DLD1 (cell line): ENCODE results near the gene NLRP3.
"Not testable (repeated sequence)": the region's sequence is repeated elsewhere in the genome, so short reads cannot be mapped to it uniquely, and the experiment has no call there.

ENCODE experiments used
- in situ Hi-C: cut with HindIII; loops from 2 replicates; pipeline ENCODE4 v1.10.0; 2017; ENCODE audit warnings: low sequenced_read_pairs

The NLRP3 gene

DNA sequence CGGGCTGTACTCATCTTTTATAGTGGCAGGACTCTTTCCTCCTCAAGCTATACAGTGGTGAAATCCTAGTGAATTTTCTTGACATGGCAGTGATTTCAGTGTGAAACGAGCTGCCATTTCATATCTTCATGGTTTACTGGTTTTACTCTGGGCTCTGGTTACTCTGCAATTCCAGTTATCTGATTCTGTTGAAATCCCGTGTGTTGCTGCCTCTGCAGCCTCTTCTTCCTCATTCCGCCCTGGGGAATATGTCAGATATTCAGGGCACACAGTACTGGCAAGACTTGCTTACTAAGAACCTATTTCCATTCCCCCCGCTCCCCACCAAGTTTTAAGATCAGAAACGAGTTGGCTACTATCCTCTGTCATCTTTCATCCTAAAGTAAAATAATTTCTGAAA is 49.8 kb downstream of the NLRP3 start:
- in situ Hi-C loops: loop anchor here (10.0 kb wide), 1 partner anchor 71 kb away; no protein-coding TSS in a partner anchor

- in situ Hi-C loops: loop anchor here (10.0 kb wide), 1 partner anchor 72 kb away; no protein-coding TSS in a partner anchor
Measured at GRCh38 chr1:247467129-247467528, 51.2 kb downstream of the NLRP3 start.

- in situ Hi-C loops: loop anchor here (10.0 kb wide), 1 partner anchor 74 kb away; no protein-coding TSS in a partner anchor
Measured at GRCh38 chr1:247468481-247469140, 52.6 kb downstream of the NLRP3 start.

DNA sequence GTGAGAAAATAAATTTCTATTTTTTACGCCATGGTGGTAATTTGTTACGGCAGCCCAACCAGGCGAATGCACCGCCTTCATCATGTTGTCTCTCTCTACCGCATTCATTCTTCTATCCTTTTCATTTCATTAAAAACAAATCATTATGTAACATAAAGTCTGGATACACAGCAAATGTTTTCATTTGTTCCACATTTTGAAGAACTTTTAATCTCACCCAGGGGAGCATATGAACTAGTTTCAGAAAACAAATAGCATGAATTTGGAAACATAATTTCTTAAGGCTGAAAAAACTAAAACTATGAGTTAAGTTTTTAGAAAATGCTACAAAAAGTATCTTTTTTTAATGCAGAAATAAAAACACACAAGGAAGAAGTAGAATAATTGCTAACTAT is 53.2 kb downstream of the NLRP3 start:
- in situ Hi-C loops: loop anchor here (10.0 kb wide), 1 partner anchor 74 kb away; no protein-coding TSS in a partner anchor

DNA sequence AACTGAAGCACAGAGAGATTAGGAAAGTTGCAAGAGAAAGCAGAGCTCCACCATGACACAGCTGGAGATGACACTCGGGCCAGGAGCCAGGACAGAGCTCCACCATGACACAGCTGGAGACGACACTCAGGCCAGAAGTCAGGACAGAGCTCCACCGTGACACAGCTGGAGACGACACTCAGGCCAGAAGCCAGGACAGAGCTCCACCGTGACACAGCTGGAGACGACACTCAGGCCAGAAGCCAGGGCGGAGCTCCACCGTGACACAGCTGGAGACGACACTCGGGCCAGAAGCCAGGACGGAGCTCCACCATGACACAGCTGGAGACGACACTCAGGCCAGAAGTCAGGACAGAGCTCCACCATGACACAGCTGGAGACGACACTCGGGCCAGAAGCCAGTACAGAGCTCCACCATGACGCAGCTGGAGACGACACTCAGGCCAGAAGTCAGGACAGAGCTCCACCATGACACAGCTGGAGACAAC is 55.0 kb downstream of the NLRP3 start:
- in situ Hi-C loops: not testable (repeated sequence)

DNA sequence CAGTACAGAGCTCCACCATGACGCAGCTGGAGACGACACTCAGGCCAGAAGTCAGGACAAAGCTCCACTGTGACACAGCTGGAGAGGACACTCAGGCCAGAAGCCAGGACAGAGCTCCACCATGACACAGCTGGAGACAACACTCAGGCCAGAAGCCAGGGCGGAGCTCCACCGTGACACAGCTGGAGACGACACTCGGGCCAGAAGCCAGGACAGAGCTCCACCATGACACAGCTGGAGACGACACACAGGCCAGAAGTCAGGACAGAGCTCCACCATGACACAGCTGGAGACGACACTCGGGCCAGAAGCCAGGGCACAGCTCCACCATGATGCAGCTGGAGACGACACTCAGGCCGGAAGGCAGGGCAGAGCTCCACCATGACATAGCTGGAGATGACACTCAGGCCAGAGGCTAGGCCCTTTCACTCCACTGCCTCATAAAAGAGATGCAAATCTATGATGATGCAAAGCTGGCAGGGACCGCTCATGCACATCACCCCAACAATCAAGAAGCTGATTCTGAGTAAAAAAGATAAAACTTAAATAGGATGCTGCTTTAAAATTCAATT is 55.6 kb downstream of the NLRP3 start:
- in situ Hi-C loops: no loop called here

DNA sequence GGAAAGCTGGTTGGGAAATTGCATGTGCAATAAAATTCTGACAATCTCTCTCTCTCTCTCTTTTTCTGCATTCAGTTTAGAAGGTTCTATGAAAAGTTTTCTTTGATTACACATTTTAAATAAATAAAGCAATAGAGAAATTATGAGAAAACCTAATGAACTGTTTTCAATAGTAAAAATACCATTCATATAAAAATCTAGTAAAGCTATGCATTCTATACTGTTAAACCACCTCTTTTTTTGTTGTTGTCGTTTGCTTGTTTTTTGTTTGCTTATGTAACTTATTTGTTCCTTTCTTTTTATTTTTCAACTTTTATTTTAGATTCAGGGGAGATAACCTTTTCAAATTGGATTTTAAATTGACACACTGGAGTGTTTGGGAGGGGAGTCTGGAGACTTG is 56.1 kb downstream of the NLRP3 start:
- in situ Hi-C loops: no loop called here

DNA sequence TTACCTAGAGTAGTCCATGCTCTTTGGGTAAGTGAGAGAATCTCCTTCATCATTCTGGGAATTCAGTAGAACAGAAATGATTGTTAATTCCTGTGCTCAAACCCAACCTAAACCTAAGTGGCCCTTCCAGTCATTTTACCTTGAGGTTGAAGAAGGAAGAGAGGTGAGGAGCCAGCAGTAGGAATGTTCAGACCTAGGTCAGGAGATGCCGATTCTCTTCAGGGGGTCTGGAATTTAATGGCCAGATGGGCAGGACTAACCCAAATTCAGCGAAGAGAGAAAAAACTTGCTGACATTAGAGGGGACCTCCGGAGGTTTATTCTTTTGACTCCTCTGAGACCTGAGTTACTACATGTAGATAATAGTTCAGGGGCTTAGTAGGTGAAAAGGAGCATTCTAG is 58.4 kb downstream of the NLRP3 start:
- in situ Hi-C loops: no loop called here

- in situ Hi-C loops: no loop called here
Measured at GRCh38 chr1:247475793-247476192, 59.8 kb downstream of the NLRP3 start.

DNA sequence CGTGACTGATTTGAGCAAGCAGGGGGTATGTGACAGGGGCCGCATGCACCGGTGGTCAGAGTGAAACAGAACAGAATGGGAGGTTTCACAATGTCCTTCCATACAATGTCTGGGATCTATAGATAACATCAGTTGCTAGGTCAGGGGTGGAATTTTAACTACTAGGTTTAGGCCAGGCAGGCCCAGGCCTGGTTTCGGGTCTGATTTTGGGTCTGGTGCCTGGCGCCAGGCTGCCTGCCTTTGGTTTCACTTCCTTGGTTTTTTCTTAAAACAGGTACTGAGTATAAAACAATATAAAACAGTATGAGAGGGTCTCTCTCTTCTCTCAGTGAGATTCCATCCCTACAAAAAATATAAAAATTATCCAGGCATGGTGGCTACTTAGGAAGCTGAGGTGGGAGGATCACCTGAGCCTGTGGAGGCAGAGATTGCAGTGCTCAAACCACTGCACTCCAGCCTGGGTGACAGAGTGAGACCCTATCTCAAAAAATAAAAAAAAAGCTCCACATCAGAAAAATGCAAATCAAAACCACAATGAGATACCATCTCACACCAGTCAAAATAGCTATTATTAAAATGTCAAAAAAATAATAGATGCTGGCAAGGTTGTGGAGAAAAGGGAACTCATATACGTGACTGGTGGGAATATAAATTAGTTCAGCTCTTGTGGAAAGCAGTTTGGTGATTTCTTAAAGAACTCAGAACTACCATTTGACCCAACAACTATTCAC is 60.5 kb downstream of the NLRP3 start:
- in situ Hi-C loops: not testable (repeated sequence)

DNA sequence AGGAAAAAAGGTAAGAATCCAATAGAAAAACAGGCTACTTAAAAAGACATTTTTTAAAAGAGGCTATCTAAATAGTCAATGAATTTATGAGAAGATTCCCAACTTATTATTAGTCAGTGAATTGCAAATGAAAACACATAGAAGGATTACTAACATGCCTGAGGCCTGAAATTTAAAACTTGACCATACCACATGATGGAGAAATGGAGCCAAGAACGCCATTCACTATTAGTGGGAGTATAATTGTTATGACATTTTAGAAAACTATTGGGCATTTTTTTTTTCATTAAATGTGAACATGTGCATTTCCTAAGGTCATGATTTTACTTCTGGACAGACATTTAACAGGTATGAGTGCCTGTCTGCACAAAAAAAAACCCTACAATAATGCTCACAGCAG is 66.8 kb downstream of the NLRP3 start:
- in situ Hi-C loops: no loop called here

DNA sequence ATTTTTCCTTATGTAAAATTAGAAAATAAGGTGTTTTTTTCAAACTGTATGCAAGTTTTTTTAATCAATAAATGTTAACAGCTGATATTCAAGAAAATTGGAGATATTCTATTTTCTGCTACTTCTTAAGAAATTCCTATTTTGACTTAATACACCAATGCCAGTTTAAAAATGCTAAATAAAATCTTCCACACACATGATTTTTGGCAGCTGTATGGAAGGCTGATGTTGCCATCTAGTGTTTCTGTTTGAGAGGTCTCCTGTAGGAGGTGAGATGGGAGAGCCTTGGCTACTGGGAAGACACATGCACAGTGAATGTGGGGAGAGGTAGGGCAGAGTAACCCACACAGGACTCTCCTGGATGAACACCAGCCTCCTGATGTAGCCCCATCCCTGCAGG is 71.1 kb downstream of the NLRP3 start:
- in situ Hi-C loops: no loop called here

DNA sequence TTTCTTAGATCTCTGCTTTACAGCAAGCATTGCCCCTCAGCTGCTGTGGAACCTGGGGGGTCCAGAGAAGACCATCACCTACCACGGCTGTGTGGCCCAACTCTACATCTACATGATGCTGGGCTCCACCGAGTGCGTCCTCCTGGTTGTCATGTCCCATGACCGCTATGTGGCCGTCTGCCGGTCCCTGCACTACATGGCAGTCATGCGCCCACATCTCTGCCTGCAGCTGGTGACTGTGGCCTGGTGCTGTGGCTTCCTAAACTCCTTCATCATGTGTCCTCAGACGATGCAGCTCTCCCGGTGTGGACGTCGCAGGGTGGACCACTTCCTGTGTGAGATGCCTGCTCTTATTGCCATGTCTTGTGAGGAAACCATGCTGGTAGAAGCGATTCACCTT is 75.4 kb downstream of the NLRP3 start:
- in situ Hi-C loops: no loop called here

GRCh38 chr1:247493106-247493505 is 77.1 kb downstream of the NLRP3 start:
- in situ Hi-C loops: no loop called here

- in situ Hi-C loops: no loop called here
Measured at GRCh38 chr1:247494767-247495166, 78.8 kb downstream of the NLRP3 start.

DNA sequence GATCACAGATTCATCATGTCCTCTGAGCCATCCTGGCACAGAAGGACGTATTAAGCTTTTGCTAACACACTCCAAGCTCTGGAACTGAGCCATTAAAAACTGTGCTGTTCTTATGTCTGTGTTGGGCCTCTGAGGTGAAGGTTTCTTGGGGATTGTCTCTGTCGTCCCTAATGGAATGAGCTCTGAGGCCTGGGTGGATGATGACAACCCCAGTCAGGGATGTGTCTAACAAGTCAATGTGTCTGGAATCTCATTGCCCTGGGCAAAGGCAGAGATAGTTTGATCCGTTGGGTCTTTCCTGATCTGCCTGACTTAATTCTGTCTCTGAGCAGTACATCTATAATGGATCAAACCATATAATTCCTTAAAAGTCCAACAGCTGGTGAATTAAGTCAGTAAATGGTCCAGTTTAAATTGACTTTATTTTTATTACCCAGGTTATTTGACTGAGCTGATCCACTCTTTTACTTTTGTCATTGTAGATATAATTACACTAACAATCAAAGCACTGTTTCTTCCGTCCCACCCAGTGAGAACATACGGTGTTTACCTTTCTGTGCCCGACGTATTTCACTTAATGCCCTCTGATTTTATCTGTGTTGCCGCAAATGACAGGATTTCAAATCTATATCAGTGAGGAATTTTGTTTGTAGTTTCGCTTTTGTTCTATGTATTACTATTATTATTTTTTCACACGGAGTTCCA is 80.8 kb downstream of the NLRP3 start:
- in situ Hi-C loops: no loop called here
